HG02981 (cell line): ENCODE measurements around the gene KIF2C.
"Not testable (repeated sequence)": the region's sequence is repeated elsewhere in the genome, so short reads cannot be mapped to it uniquely, and the experiment has no call there.

ENCODE experiments used
- ATAC-seq: cut with Tn5 transposase; IDR thresholded peaks from one replicate; pipeline ENCODE4 v1.9.1; 2021; ENCODE audit warnings: mild to moderate bottlenecking, moderate library complexity; ENCODE audit not compliant: unreplicated experiment

KIF2C gene

DNA sequence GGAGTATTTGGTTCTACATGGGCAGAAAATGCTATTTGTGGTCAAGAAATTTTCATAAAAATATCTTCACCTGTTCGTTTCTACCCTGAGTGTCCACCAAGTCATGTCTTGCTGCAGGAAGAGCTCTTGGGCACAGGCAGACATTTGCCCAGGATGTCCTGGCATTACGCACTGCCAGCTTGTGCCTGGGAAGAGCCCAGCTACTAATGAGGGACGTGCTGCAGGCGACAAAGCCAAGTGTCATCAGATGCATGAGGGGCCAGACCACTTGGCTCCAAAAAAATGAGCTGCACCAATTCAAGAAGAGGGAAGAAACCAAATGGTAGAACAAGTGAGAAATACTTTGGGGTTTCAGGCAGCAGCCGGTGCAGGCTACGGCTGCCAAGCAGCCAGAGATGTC, 21.5 kb upstream of the KIF2C start:
- ATAC-seq: no peak

GRCh38 chr1:44719318-44719717, 20.3 kb upstream of the KIF2C start:
- no peak for ATAC-seq

GRCh38 chr1:44720281-44720680, 19.4 kb upstream of the KIF2C start:
- no peak for ATAC-seq

- ATAC-seq: peak; percentile 65
Measured at GRCh38 chr1:44721485-44722361, 17.9 kb upstream of the KIF2C start.

DNA sequence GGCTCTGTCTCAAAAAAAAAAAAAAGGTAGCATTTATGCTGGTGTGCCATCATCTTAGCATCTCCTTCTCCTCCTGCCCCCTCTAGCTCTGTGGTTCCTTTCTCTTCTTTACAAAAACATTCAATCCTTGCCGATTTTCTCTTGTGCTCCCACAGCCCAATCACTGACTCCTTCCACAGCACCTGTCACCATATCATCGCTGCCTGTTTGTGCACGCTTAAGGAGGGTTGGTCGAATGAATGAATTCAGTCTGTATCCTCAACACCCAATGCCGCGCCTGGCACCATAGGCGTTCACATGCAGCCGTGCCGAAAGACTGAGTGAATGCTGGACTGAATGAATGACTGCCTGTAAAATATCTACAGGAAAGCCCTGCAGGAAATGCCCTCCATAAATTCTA, 16.6 kb upstream of the KIF2C start:
- ATAC-seq: no peak

- ATAC-seq: no peak
Measured at GRCh38 chr1:44723496-44724295, 15.9 kb upstream of the KIF2C start.

GRCh38 chr1:44724296-44724954, 15.2 kb upstream of the KIF2C start:
- ATAC-seq: no peak

DNA sequence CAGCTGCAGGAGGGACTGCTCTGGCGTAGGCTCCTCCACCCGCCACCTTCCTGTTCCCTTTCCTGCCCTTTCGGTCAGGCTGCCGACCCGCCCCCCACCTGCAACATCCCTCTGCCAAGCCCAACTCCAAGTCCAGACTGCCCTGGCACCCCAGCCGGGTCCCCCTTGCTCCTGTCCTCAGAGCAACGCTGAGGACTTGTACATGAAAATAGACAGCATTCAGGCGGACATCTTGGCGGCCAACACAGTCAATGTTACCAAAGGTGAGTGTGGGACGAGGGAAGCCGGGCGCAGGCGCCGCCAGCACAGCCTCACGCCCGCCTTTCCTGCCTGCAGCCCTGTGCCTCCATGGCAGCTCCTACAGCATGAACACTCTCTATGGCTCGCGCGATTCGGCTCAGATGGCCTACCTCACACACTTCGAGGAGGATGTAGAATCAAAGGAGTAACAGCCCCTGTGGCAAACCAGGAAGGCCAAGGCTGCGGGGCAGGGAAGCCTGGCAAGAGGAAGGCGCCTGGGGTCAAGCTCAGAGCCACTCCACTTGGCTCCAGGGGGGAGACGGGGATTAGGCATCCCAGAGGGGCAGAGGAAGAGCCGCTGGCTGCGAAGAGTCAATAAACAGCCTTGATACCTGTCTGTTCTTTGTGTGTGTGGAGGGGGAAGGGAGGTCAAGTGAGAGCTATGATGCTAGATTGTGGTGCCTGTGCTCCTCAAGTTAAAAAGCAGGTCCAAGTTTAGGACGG, 14.5 kb upstream of the KIF2C start:
- no peak for ATAC-seq

GRCh38 chr1:44730741-44731512, 8.7 kb upstream of the KIF2C start, which contains the start of gene RNU5D-1:
Gene RNU5D-1 (minus strand): TSS chr1:44731170.
- peak; percentile 77 for ATAC-seq

GRCh38 chr1:44733365-44733764, 6.3 kb upstream of the KIF2C start:
- no peak for ATAC-seq

DNA sequence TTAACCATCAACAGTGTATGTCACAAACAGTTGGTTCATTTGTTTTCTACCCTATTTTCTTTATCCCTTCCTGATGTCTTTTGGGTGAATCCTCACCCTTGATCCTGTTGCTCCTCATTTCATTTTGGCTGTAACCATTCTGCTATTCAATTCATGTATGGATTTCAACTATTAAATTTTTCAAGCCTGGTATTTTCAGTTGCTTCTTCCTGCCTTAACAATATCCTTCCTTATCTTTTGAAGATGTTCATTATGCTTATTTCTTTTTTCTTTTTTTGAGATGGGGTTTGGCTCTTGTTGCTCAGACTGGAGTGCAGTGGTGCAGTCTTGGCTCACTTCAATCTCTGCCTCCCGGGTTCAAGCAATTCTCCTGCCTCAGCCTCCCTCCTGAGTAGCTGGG, 5.9 kb upstream of the KIF2C start:
- ATAC-seq: no peak

DNA sequence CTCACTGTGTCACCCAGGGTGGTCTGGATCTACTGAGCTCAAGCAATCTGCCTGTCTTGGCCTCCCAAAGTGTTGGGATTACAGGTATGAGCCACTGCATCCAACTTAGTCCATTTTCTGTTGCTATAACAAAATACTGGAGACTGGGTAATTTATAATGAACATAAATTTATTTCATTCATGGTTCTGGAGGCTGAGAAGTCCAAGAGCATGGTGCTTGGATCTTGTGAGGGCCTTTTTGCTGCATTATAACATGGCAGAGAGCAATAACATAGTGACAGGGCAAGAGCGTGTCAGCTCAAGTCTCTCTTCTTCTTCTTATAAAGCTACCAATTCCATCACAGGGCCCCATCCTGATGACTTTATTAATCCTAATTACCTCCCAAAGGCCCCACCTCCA, 3.6 kb upstream of the KIF2C start:
- ATAC-seq: no peak

GRCh38 chr1:44738953-44739306, 707 bp upstream of the KIF2C start:
- not testable (repeated sequence) for ATAC-seq

- ATAC-seq: no peak
Measured at GRCh38 chr1:44740179-44740617, 561 bp downstream of the KIF2C start.

GRCh38 chr1:44743211-44743610, 3.6 kb downstream of the KIF2C start:
- ATAC-seq: no peak

- ATAC-seq: no peak
Measured at GRCh38 chr1:44747878-44748277, 8.2 kb downstream of the KIF2C start.

DNA sequence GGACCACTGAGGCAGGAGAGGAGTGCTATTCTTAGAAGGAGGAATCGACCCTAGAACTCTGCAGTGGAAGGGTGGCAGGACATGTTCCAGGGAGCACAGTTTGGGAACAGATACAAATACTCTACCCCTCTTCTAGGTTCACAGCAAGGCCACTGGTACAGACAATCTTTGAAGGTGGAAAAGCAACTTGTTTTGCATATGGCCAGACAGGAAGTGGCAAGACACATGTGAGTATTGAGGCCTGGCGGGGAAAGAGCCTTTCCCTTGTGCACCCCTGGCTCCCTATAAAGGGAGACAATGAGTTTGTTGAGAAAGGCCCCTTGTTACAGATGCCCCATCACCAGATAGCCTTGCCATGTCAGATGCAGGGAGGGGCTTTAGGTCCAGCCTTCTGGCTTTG, 17.8 kb downstream of the KIF2C start:
- no peak for ATAC-seq

GRCh38 chr1:44759077-44759476, 19.4 kb downstream of the KIF2C start:
- ATAC-seq: no peak

DNA sequence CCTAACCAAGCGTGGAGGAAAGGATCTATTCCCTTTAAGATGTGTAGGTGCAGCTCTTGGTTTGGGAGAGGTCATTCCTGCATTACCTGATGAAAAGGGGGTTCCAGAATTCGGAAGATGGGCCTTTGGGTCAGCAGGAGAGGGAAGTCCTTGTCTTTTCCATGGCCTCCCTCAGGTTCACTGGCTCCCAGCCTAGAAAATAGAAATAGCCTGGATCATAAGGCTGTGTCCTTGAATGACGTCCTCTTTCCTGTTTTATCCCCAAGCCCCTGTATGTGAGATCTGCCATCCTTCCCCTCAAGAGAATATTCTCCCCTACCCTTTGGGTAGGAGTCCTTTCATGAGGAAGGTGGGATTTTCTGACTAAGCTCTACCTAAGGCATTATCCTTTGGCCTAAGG, 21.2 kb downstream of the KIF2C start:
- no peak for ATAC-seq

DNA sequence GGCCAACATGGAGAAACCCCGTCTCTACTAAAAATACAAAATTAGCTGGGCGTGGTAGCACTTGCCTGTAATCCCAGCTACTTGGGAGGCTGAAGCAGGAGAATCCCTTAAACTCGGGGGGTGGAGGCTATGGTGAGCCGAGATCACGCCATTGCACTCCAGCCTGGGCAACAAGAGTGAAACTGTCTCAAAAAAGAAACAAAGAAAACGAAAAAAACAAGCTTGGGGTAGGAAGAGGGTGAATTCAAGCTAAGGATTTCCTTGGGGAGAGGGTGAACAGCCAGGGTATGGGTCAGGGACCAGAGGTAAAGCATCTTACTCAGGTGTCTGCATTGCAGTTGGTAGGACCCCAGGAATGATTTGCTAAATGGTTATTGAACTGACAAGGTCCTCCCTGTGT, 26.8 kb downstream of the KIF2C start:
- not testable (repeated sequence) for ATAC-seq
